Psoas muscle (tissue), 8 donors: ENCODE data around the gene UNC45A. TPM values are rescaled to one million over a fixed set of nuclear protein-coding genes. Genes with fewer than 3 reads are reported as not detected.

Experiments
- ATAC-seq, 4 donors: fragments of 200-7000 bp; cut with Tn5 transposase; one replicate each; pipeline ENCODE4 v1.9.1; 2020; ENCODE audit warnings: moderate library complexity in 3 of 4, mild to moderate bottlenecking in 2 of 4
- DNase-seq, 2 donors: peaks; one replicate each; pipeline ENCODE4 v3.0.0-alpha.2; 2020
- H3K27ac ChIP-seq: fragments of 200-600 bp; one replicate; pipeline ENCODE4 v1.8.0; 2022
- H3K27me3 ChIP-seq, 3 donors: fragments of 200-600 bp in 1 of 3; one replicate each; pipeline versions ENCODE4 v1.6.1 to v1.8.0; 2013 to 2022; ENCODE audit warnings: low read length in 2 of 3, mild to moderate bottlenecking in 2 of 3, moderate library complexity in 1 of 3; ENCODE audit not compliant: insufficient read depth in 3 of 3
- H3K36me3 ChIP-seq, 2 donors: fragments of 200-600 bp in 1 of 2; one replicate each; pipeline versions ENCODE4 v1.6.1 to v1.8.0; 2013 to 2022; ENCODE audit warnings: low read depth in 1 of 2, mild to moderate bottlenecking in 1 of 2, moderate library complexity in 1 of 2; ENCODE audit not compliant: insufficient read depth in 1 of 2
- H3K4me1 ChIP-seq: fragments of 200-600 bp; one replicate; pipeline ENCODE4 v1.8.0; 2022
- H3K4me3 ChIP-seq: fragments of 200-600 bp; one replicate; pipeline ENCODE4 v1.8.0; 2022; ENCODE audit warnings: mild to moderate bottlenecking
- H3K9me3 ChIP-seq: fragments of 200-600 bp; one replicate; pipeline ENCODE4 v1.8.0; 2022
- CTCF ChIP-seq: fragments of 200-600 bp; IDR thresholded peaks from one replicate; pipeline ENCODE4 v1.8.0; 2022; ENCODE audit warnings: antibody characterized with exemption
- WGBS, 3 donors: extraction: QIAGEN DNeasy Blood & Tissue Kit; methylation state at CpG; one replicate each; pipeline versions ENCODE4 v1.1.6 to v1.1.7; 2013; 5-methylcytosine and 5-hydroxymethylcytosine counted together
- intact Hi-C, 2 donors: fragments of 100-400 bp; cut with DNase I; formaldehyde crosslinking; loops; one replicate each; pipeline versions ENCODE4 v1.11.0 to v1.14.2; 2022
- polyA plus RNA-seq, 3 donors: library from polyadenylated mRNA; stranded (reverse); fragments of 200-250 nt; gene quantifications; one replicate each; pipeline ENCODE4 v1.2.3, GENCODE V29; 2013
- total RNA-seq, 4 donors: library from RNA; stranded (reverse); fragmentation: NEBNext Ultra II Directional in 2 of 4; extraction: Animal tissue kit (Norgen Biotek cat#: 25700) in 2 of 4; gene quantifications; one replicate each; pipeline versions ENCODE4 v1.2.1 to v1.2.4, GENCODE V29; 2021 to 2023
- donor health status: healthy with polysubstance abuse.
- donor health status: DM: no; HTN: no; CAD: no; lungs with moderate emphysema.
- donor health status: Bipolar disorder and iron deficiency.
- donor health status: healthy.
- donor health status: DM: yes; HTN: yes; CAD: no.
- donor health status: DM: no; HTN: no; CAD: no.
- donor health status: DM: no; HTN: no; CAD: no.
- donor health status: DM: yes; HTN: yes; CAD: no.

The UNC45A gene
- total and polyA plus RNA-seq, 7 donors, result 9.2 to 17.5 (median 12.0) TPM

DNA sequence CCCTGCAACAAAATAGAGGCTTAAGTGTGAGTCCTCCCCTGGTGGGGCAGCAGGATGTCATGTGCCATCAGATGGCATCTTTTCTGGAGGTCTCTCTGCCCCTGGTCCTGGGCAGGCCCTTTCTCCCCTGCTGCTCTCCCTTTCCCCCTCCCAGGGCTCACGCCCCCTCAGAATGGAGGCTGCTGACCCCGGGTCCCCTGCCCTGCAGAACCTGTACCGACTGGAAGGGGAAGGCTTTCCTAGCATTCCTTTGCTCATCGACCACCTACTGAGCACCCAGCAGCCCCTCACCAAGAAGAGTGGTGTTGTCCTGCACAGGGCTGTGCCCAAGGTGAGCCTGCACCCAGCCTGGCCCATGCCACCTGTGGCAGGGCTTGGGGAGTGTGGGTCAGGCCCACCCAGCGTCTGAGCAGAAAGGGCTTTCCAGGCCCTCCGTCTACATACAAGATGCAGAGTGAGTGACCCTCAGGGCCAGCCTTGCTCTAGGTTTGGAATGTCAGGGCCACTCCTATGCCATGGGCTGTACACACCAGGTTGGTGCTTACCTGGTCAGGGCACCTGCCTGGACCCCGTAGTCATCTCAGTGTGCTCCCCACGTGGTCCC, 43.6 kb upstream of the UNC45A start:
- TF ChIP-seq CTCF, result no peak
- intact Hi-C loops, result no loop called here
- Histone ChIP-seq H3K4me3 (no peak overlapping the region), H3K27ac (no peak overlapping the region), H3K9me3 (no peaks in the 10 kb centered on the region), H3K4me1 (peaks cover 4% of the 10 kb centered on the region), H3K27me3 (no peaks in the 10 kb centered on the region), H3K36me3 (peaks cover 0 to 51% of the 10 kb centered on the region in 2 donors)
- DNase-seq (no peak), ATAC-seq (no peak)
- WGBS, 3 donors, result 85 to 90% (median 87%) methylated on average over 6 to 8 of the region's 8 CpGs

- Histone ChIP-seq H3K36me3 (peaks cover 0 to 51% of the 10 kb centered on the region in 2 donors), H3K4me3 (no peak overlapping the region), H3K9me3 (no peaks in the 10 kb centered on the region), H3K4me1 (no peaks in the 10 kb centered on the region), H3K27ac (no peak overlapping the region), H3K27me3 (no peaks in the 10 kb centered on the region)
- no peak for TF ChIP-seq CTCF
- DNase-seq (no peak), ATAC-seq (no peak)
- WGBS, 3 donors, result 95 to 97% (median 96%) methylated on average over 9 to 11 of the region's 11 CpGs
- intact Hi-C loops, result no loop called here
These were observed 43.1 kb upstream of the UNC45A start for GRCh38 chr15:90892023-90892422.

GRCh38 chr15:90892498-90893174, 42.4 kb upstream of the UNC45A start:
- Histone ChIP-seq H3K27ac (no peak overlapping the region), H3K9me3 (no peaks in the 10 kb centered on the region), H3K27me3 (no peaks in the 10 kb centered on the region), H3K4me3 (no peak overlapping the region), H3K36me3 (peaks cover 0 to 51% of the 10 kb centered on the region in 2 donors), H3K4me1 (no peaks in the 10 kb centered on the region)
- no peak for TF ChIP-seq CTCF
- WGBS, 3 donors, result 94 to 96% (median 95%) methylated on average over 29 of the region's 29 CpGs
- DNase-seq, result no peak
- ATAC-seq, result no peak
- intact Hi-C loops, result no loop called here

DNA sequence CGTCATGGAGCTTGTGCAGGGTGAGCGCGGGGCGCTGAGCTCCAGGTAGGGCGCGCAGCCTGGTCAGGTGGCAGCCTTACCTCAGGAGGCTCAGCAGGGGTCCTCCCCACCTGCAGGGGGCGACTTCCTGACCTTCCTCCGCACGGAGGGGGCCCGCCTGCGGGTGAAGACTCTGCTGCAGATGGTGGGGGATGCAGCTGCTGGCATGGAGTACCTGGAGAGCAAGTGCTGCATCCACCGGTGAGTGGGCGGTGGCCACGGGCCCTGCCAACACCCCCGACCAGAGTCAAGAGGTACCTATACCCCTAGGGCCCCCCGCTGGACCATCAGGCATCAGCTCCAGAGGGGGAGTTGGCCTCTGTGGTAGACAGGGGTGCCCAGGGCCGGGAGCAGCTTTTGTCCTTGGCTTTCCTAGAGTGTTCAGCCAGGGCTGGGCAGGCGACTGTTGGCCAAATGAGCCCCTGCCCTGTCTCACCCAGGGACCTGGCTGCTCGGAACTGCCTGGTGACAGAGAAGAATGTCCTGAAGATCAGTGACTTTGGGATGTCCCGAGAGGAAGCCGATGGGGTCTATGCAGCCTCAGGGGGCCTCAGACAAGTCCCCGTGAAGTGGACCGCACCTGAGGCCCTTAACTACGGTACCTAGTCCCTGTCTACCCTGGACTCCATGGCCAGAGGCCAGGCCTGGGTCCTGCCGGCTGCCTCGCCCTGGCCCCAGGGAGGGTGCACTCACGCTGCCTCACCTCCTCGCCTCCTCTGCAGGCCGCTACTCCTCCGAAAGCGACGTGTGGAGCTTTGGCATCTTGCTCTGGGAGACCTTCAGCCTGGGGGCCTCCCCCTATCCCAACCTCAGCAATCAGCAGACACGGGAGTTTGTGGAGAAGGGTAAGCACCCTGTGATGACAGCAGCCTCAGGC, 41.7 kb upstream of the UNC45A start:
- Histone ChIP-seq H3K9me3 (no peaks in the 10 kb centered on the region), H3K4me1 (no peaks in the 10 kb centered on the region), H3K36me3 (peaks cover 0 to 51% of the 10 kb centered on the region in 2 donors), H3K27ac (no peak overlapping the region), H3K27me3 (no peaks in the 10 kb centered on the region), H3K4me3 (no peak overlapping the region)
- WGBS, 3 donors, result 91 to 92% (median 92%) methylated on average over 32 to 33 of the region's 33 CpGs
- DNase-seq, result no peak
- TF ChIP-seq CTCF, result no peak
- intact Hi-C loops, result no loop called here
- ATAC-seq, result no peak
